HepG2 (cell line): ENCODE data around the gene CALD1. TPM values are rescaled to one million over a fixed set of nuclear protein-coding genes. Genes with fewer than 3 reads are reported as not detected.

ENCODE experiments used
- ATAC-seq: fragments of 200-7000 bp; cut with Tn5 transposase; 3 replicates; pipeline ENCODE4 v1.9.1; 2020; ENCODE audit warnings: mild to moderate bottlenecking, moderate library complexity
- BruUV-seq: library from RNA; stranded (reverse); fragments of 400-500 nt; replicated peaks from 2 replicates; lab custom pipeline; 2021; lab: Mats Ljungman, UMichigan
- CTCF ChIA-PET: fragments of 300-600 bp; formaldehyde crosslinking; extraction: SDS; loops from one replicate; lab custom pipeline; 2021; ENCODE audit warnings: low total read pairs, inconsistent platforms, low intra/inter-chr PET ratio; lab: Yijun Ruan, JAX
- POLR2A ChIA-PET: fragments of 350-600 bp; sonication (Branson Sonifier 250); formaldehyde crosslinking; loops from one replicate; lab custom pipeline; 2020; ENCODE audit warnings: antibody characterized with exemption, inconsistent platforms; lab: Yijun Ruan, JAX
- DNase-seq: peaks from one replicate; pipeline ENCODE4 v3.0.0-alpha.2; 2015; ENCODE audit warnings: low spot score
- FAIRE-seq: peaks from 3 replicates; lab custom pipeline; 2011; peaks lifted over from hg19 to GRCh38; lab: Jason Lieb, UNC
- H2AFZ ChIP-seq: one replicate; pipeline ENCODE4 v1.6.1; 2011; ENCODE audit warnings: low read length, inconsistent platforms
- H3K27ac ChIP-seq: fragments of 300-600 bp; 3 replicates; pipeline ENCODE4 v1.8.0; 2011; ENCODE audit warnings: mixed run types, mild to moderate bottlenecking, mixed read lengths, low read length, inconsistent platforms; ENCODE audit not compliant: insufficient read depth; ENCODE audit errors: extremely low read length
- H3K27me3 ChIP-seq, 2 experiments: fragments of 200-600 bp in 1 of 2; 2 replicates in 1 of 2; 3 replicates in 1 of 2; pipeline versions ENCODE4 v1.6.0 to v1.8.0; 2011; ENCODE audit warnings: low read length in 2 of 2, mild to moderate bottlenecking in 2 of 2, moderate library complexity in 2 of 2, inconsistent platforms in 1 of 2; ENCODE audit not compliant: insufficient read depth in 2 of 2, control insufficient read depth in 1 of 2
- H3K36me3 ChIP-seq, 2 experiments: fragments of 200-600 bp in 1 of 2; replicated peaks in 1 of 2; 2 replicates in 1 of 2; 3 replicates in 1 of 2; pipeline versions ENCODE4 v1.5.1 to v1.8.0; 2011; ENCODE audit warnings: low read length in 2 of 2, inconsistent platforms in 1 of 2; ENCODE audit not compliant: insufficient read depth in 2 of 2, control insufficient read depth in 1 of 2
- H3K4me1 ChIP-seq: 2 replicates; pipeline ENCODE4 v1.5.1; 2012; ENCODE audit warnings: low read length, inconsistent platforms; ENCODE audit not compliant: insufficient read depth
- H3K4me2 ChIP-seq: 2 replicates; pipeline ENCODE4 v1.6.0; 2011; ENCODE audit warnings: low read depth, low read length, inconsistent platforms
- H3K4me3 ChIP-seq, 3 experiments: fragments of 200-600 bp in 1 of 3; sonication (generic), shearing (Covaris generic) in 1 of 3; replicated peaks in 1 of 3; 2 replicates each; pipeline ENCODE4 v1.5.1; 2011 to 2016; ENCODE audit warnings: low read length in 3 of 3, inconsistent platforms in 2 of 3, low read depth in 2 of 3, mild to moderate bottlenecking in 2 of 3, control low read depth in 1 of 3, mixed read lengths in 1 of 3; ENCODE audit not compliant: insufficient read depth in 1 of 3
- H3K79me2 ChIP-seq: one replicate; pipeline ENCODE4 v1.6.1; 2011; ENCODE audit warnings: low read length, inconsistent platforms; ENCODE audit not compliant: insufficient read depth
- H3K9ac ChIP-seq: 2 replicates; pipeline ENCODE4 v1.6.0; 2011; ENCODE audit warnings: mild to moderate bottlenecking, low read depth, low read length, inconsistent platforms; ENCODE audit not compliant: insufficient read depth
- H3K9me3 ChIP-seq: 2 replicates; pipeline ENCODE4 v1.5.1; 2012; ENCODE audit warnings: mild to moderate bottlenecking, low read length
- H4K20me1 ChIP-seq: 2 replicates; pipeline ENCODE4 v1.6.0; 2011; ENCODE audit warnings: inconsistent platforms, mild to moderate bottlenecking, low read length, moderate library complexity; ENCODE audit not compliant: insufficient read depth
- KDM5A ChIP-seq: fragments of 200-600 bp; sonication (generic); IDR thresholded peaks from 2 replicates; pipeline ENCODE4 v1.7.0; 2018; ENCODE audit warnings: antibody characterized with exemption, mild to moderate bottlenecking, low read length, borderline replicate concordance
- MYC ChIP-seq: sonication (generic); formaldehyde crosslinking; IDR thresholded peaks from 2 replicates; pipeline ENCODE4 v1.9.0; 2021; ENCODE audit warnings: missing genetic modification reagents, borderline replicate concordance
- POLR2AphosphoS5 ChIP-seq: IDR thresholded peaks from 2 replicates; pipeline ENCODE4 v1.6.1; 2012; ENCODE audit warnings: low read depth, low read length
- ZGPAT ChIP-seq: IDR thresholded peaks from 2 replicates; pipeline ENCODE4 v1.6.1; 2016; ENCODE audit warnings: mild to moderate bottlenecking
- ZNF180 ChIP-seq: sonication (generic); formaldehyde crosslinking; IDR thresholded peaks from 2 replicates; pipeline ENCODE4 v1.4.0; 2020; ENCODE audit warnings: low read depth, missing genetic modification reagents, borderline replicate concordance
- ZNF614 ChIP-seq: IDR thresholded peaks from 2 replicates; pipeline ENCODE4 v1.6.1; 2018; ENCODE audit warnings: missing biosample characterization, missing genetic modification reagents, inconsistent platforms, borderline replicate concordance
- WGBS: methylation state at CpG from one replicate; pipeline ENCODE4 v1.1.6; 2017; ENCODE audit warnings: low lambda C conversion rate; 5-methylcytosine and 5-hydroxymethylcytosine counted together
- in situ Hi-C: cut with HindIII; loops from 2 replicates; pipeline ENCODE4 v1.10.0; 2017; ENCODE audit warnings: low pct_unique_long_range_greater_than_20kb; ENCODE audit not compliant: extremely low pct_ligation_motif_present
- intact Hi-C: fragments of 100-400 bp; cut with micrococcal nuclease; formaldehyde crosslinking; loops from one replicate; pipeline ENCODE4 v1.10.0; 2022; ENCODE audit not compliant: unreplicated experiment
- polyA plus RNA-seq, 8 experiments: library from polyadenylated mRNA; depleted of rRNA in 3 of 8; stranded (reverse) in 7 of 8; unstranded in 1 of 8; fragments of >200 nt; fragmentation: Illumina TruSeq in 4 of 8; extraction: Trizol in 4 of 8; gene quantifications; 2 replicates each; pipeline versions ENCODE4 v1.2.1 to v1.2.3, GENCODE V29; 2011 to 2016; ENCODE audit warnings: low read depth in 4 of 8, missing spikeins in 1 of 8, mixed read lengths in 1 of 8; ENCODE audit not compliant: insufficient read depth in 1 of 8
- total RNA-seq, 5 experiments: library from RNA; depleted of rRNA; stranded (reverse); fragments of >200 nt; fragmentation: Illumina TruSeq; extraction: Trizol; gene quantifications; 2 replicates each; pipeline ENCODE4 v1.2.3, GENCODE V29; 2016; ENCODE audit warnings: low read depth in 1 of 5
- TF ChIP-seq, protein P1 (sequence below), 2 experiments: fragments of 450-650 bp in 1 of 2; sonication (generic) in 1 of 2; formaldehyde crosslinking; IDR thresholded peaks; 2 replicates each; pipeline versions ENCODE4 v1.5.0 to v1.8.0; 2020 to 2022; ENCODE audit warnings: mild to moderate bottlenecking in 1 of 2, missing genetic modification reagents in 1 of 2
- TF ChIP-seq, protein P2 (sequence below): sonication (generic); formaldehyde crosslinking; conservative IDR thresholded peaks from 2 replicates; pipeline ENCODE4 v1.5.0; 2020; ENCODE audit warnings: missing genetic modification reagents
- TF ChIP-seq, protein P3 (sequence below), 2 experiments: sonication (generic) in 1 of 2; formaldehyde crosslinking in 1 of 2; IDR thresholded peaks; 2 replicates each; pipeline versions ENCODE4 v1.6.1 to v1.9.0; 2014 to 2022; ENCODE audit warnings: antibody characterized with exemption in 1 of 2, borderline replicate concordance in 1 of 2, inconsistent platforms in 1 of 2, low read depth in 1 of 2, missing genetic modification reagents in 1 of 2

The CALD1 gene
- total and polyA plus RNA-seq, 2 of the 13 experiments (the other 11 are each of a cell fraction or from before 2014, with no cell fraction given), result 53.0 to 112 TPM

DNA sequence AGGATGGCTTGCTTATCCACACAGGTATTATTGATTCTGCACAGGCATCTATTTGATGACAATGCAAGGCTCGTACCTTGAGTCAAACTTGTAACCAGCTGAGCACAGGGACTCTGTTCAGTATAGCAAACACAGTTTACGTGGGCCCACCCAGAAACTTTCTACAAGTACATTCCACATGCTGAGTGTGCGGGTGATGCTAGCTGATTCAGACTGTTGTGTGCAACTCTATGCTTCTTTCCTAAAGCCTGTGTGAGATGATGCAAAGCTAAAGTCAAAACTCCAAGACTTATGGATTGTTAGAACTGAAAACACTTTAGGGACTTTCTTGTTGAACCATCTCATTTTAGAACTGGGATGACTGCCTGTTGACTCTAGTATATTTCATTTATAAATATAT is 21.5 kb upstream of the CALD1 start:
- Histone ChIP-seq H3K4me3 (no peak overlapping the region), H3K4me1 (no peaks in the 10 kb centered on the region), H3K4me2 (no peak overlapping the region), H3K79me2 (no peaks in the 10 kb centered on the region), H3K9me3 (no peaks in the 10 kb centered on the region), H3K27me3 (no peaks in the 10 kb centered on the region; a peak in 1 of 5 replicates), H3K36me3 (no peaks in the 10 kb centered on the region), H3K27ac (no peak overlapping the region), H4K20me1 (no peaks in the 10 kb centered on the region), H3K9ac (no peak overlapping the region), H2AFZ (no peak overlapping the region)
- intact Hi-C loops (no loop called here), in situ Hi-C loops (no loop called here)
- no TSS peak for BruUV-seq
- ChIA-PET CTCF (no interaction called here), POLR2A (no interaction called here)
- TF ChIP-seq POLR2AphosphoS5 (no peak), ZNF180 (CRISPR knock-in tag) (no peak), ZGPAT (CRISPR knock-in tag) (no peak), MYC (CRISPR knock-in tag) (no peak), KDM5A (no peak), ZNF614 (CRISPR knock-in tag) (no peak)
- TF ChIP-seq, protein P1, sequence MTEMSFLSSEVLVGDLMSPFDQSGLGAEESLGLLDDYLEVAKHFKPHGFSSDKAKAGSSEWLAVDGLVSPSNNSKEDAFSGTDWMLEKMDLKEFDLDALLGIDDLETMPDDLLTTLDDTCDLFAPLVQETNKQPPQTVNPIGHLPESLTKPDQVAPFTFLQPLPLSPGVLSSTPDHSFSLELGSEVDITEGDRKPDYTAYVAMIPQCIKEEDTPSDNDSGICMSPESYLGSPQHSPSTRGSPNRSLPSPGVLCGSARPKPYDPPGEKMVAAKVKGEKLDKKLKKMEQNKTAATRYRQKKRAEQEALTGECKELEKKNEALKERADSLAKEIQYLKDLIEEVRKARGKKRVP (CRISPR knock-in tag; IDR thresholded peaks at IDR 0.05), result no peak
- TF ChIP-seq, protein P2, sequence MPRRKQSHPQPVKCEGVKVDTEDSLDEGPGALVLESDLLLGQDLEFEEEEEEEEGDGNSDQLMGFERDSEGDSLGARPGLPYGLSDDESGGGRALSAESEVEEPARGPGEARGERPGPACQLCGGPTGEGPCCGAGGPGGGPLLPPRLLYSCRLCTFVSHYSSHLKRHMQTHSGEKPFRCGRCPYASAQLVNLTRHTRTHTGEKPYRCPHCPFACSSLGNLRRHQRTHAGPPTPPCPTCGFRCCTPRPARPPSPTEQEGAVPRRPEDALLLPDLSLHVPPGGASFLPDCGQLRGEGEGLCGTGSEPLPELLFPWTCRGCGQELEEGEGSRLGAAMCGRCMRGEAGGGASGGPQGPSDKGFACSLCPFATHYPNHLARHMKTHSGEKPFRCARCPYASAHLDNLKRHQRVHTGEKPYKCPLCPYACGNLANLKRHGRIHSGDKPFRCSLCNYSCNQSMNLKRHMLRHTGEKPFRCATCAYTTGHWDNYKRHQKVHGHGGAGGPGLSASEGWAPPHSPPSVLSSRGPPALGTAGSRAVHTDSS (CRISPR knock-in tag), result no peak
- TF ChIP-seq, protein P3, sequence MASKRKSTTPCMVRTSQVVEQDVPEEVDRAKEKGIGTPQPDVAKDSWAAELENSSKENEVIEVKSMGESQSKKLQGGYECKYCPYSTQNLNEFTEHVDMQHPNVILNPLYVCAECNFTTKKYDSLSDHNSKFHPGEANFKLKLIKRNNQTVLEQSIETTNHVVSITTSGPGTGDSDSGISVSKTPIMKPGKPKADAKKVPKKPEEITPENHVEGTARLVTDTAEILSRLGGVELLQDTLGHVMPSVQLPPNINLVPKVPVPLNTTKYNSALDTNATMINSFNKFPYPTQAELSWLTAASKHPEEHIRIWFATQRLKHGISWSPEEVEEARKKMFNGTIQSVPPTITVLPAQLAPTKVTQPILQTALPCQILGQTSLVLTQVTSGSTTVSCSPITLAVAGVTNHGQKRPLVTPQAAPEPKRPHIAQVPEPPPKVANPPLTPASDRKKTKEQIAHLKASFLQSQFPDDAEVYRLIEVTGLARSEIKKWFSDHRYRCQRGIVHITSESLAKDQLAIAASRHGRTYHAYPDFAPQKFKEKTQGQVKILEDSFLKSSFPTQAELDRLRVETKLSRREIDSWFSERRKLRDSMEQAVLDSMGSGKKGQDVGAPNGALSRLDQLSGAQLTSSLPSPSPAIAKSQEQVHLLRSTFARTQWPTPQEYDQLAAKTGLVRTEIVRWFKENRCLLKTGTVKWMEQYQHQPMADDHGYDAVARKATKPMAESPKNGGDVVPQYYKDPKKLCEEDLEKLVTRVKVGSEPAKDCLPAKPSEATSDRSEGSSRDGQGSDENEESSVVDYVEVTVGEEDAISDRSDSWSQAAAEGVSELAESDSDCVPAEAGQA (IDR thresholded peaks at IDR 0.05; ENCODE audit: low read depth), result no peak
- TF ChIP-seq, protein P3 (CRISPR knock-in tag; IDR thresholded peaks at IDR 0.05; ENCODE audit: borderline replicate concordance), result no peak
- ATAC-seq (no peak), FAIRE-seq (no peak), DNase-seq (no peak)
- 50% methylated on average over 3 of the region's 3 CpGs for WGBS
